NCI-H2107 treated with DMSO at 0.1 percent for 48 hours (cell line): Measurements from ENCODE around the gene MBLAC1.

Source experiments
- DNase-seq: peaks from one replicate; lab custom pipeline; 2025; ENCODE audit not compliant: unreplicated experiment; lab: John Stamatoyannopoulos, UW

MBLAC1 gene

DNA sequence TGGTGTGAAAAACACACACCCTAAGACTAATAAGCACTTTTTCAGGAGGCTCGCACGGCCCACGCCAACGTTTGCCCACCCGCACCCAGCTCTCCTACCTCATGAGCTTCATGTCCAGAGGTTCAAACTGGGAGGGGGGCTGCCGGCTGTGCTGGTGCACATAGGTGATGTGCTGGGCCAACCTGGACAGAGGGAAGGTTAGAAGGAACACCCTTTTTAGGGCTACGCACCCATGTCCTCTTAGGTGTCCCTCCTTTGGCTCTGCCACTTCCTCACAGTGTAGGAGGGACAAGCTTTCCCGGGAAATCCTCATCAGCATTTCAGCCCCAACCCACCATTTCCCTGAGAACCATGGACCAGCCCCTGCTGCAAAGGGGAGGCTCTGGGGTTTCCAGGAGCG is 31.5 kb upstream of the MBLAC1 start:
- DNase-seq, result no peak

DNA sequence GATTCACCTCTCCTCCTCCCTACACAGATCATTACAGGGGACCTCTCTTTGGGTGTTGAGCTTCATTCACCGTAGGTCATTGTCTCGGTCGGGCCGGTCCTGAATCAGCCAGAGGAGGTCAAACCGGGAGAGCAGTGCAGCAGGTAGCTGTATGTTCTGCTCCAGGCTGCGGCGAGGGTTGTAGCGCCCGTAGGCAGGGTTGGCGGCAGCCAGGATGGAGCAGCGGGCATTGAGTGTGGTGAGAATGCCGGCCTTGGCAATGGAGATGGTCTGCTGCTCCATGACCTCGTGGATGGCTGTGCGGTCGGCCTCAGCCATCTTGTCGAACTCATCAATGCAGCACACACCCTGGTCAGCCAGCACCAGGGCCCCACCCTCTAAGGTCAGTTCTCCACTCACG is 31.1 kb upstream of the MBLAC1 start:
- no peak for DNase-seq

DNA sequence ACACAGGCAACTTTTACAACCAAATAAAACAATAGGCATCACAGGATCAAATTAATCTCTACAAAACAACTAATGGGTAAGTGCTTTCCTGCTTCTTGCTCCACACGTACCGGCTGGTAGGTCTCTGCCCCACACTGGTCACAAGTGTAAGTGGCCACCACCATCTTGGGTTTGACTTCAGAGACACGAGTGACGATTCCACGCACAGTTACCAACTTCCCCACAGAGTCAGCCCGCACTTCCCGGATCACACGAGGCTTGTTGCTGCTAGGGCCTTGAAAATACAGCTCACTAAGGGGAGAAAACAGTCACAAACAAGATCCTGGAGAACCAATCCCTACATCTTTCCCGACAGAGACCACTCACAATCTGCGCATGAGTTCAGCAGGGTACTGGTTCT is 27.9 kb upstream of the MBLAC1 start:
- no peak for DNase-seq

DNA sequence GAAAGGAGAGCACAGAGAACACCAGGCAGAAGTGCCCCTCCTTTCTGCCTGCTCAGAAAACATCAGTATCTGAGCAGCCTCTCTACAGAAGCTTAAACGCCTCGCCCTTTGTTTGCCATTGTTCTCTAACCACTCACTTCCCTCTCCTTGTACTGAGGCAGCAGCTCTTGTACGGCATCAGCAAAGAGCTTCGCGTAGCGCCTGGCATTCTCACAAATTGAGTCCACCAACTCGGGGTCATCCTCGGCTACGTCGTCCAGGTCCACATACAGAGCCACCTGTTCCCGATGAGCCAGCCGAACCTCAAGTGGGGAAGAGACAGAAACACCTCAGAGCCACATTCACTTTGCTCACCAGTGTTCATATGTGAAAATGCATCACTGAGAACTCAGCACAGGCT is 27.3 kb upstream of the MBLAC1 start:
- DNase-seq, result no peak

DNA sequence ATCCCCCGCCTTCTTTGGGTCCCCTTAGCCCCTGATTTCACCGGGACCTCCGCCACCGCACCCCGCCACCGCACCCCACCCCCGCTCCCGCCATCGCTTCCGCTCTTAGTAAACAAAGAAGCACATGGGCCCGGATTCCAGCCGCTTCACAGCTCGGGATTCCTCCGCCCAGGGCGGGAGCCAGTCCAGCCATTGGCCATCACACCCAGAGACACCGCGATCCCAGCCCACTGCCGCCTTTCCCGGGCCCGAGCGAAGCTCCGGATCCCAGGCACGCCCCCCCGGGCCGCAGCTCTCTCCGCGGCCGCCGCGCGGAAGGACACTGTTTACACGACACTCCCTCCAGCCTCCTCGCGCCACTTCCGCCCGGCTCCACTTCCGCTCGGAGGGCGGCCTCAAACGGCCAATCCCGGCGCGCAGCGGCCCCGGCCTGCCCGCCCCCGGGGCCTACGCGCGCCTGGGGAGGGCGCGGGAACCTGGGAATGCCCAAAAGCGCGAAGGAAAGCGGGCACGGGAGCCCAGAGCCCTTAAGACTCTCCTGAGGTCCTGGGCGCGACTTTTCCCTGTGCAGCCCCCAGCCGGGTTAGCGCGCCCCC is 26.2 kb upstream of the MBLAC1 start:
- DNase-seq, result peak; percentile 78

DNA sequence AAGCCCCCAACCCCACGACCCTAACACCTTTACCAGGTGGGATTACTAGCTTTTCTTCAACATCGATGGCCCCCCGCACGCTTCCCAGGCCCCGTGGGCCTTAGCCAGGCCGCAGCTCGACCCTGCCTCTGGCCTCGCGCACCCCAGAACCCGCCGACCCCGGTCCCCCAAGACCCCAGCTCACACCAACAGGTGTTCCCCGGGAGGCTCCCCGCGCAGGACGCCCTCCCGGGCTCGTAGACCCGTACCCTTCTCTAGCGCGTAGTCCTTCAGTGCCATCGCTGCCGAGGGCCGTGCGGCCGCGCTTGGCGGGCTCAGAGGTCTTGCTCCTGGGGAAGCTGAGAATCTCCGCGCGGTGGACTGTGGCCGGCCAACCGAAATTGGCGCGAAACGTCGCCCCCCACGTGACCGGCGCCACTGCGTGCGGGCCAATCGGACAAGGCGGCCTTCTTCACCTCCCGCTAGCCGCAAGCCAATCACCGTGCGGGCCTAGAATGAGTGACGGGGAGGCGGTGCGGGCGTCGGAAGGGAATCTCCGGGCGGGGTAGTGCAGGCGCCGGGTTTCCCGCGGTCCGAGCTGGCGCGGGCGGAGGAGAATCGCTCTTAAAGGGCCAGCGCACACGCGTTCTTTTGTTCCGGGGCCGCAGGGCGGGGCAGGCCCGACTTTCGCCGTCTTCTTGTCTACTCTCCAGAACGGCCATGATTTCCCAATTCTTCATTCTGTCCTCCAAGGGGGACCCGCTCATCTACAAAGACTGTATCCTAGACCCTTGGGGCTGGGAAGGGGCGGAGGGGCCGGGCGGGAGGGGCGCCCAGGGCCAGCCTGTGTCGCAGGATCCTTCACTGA is 25.5 kb upstream of the MBLAC1 start, which contains the start of the genes AP4M1 and MCM7:
AP4M1 (plus strand) TSS at position 628 of the 847 bp plus-strand sequence; CDS start at position 700, 72 bp downstream.
MCM7 (minus strand) TSS at position 382 of the 847 bp plus-strand sequence; CDS start at position 279, 103 bp downstream.
- peak; percentile 97 for DNase-seq

DNA sequence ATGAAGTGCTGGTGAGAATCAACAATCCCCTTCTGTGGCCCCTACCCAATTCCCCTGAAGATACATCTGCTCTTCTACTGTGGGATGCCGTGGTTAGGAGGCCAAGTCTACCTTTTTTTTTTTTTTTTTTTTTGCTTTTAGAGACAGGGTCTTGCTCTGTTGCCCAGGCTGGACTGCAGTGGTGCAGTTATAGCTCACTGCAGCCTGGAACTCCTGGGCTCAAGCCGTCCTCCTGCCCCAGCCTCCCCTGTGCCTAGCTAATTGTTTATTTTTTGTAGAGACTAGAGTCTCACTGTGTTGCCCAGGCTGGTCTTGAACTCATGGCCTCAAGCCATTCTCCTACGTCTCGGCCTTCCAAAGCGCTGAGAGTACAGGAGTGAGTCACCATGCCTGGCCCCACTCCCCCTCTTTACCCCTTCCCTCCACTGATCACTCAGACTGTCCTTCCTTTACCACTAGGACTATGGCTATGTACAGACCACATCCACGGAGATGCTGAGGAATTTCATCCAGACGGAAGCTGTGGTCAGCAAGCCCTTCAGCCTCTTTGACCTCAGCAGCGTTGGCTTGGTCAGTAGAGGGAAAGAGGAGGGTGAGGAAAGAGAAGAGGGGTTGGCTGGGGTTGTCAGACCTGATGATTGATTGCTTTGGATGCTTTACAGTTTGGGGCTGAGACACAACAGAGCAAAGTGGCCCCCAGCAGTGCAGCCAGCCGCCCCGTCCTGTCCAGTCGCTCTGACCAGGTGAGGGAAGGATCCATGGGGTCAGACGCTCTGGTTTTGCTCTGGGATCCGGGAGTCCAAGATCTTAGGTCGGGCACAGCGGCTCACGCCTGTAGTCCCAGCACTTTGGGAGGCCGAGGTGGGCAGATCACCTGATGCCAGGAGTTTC is 23.6 kb upstream of the MBLAC1 start:
- no peak for DNase-seq

DNA sequence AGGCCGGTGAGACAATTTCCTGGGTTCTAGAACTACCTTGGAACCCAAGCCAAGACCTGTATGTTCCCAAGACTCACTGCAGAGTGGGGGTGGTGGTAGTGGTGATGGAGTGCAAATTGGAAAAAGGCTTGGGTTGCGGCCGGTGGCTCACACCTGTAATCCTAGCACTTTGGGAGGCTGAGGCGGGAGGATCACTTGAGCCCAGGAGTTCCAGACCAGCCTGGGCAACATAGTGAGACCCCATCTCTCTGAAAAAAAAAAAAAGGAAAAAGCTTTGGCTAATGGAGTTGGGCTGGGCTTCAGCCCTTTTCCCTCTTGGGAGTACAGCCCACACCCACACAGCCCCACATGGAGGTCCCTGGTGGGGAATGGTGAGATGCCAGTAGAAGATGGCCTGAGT is 21.2 kb upstream of the MBLAC1 start:
- no peak for DNase-seq

DNA sequence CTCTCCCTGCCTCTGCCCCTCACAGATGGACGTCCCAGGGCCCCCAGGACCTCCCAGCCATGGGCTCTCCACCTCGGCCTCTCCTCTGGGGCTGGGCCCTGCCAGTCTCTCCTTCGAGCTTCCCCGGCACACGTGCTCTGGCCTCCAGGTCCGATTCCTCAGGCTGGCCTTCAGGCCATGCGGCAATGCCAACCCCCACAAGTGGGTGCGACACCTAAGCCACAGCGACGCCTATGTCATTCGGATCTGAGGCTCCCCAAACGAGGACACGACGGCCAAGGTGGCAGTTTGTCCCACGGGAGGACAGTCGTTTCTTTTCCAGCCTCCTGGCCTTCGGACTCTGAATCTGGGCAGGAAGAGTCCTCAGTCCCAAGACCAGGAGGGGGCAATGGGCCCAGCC is 20.1 kb upstream of the MBLAC1 start:
- DNase-seq, result no peak

DNA sequence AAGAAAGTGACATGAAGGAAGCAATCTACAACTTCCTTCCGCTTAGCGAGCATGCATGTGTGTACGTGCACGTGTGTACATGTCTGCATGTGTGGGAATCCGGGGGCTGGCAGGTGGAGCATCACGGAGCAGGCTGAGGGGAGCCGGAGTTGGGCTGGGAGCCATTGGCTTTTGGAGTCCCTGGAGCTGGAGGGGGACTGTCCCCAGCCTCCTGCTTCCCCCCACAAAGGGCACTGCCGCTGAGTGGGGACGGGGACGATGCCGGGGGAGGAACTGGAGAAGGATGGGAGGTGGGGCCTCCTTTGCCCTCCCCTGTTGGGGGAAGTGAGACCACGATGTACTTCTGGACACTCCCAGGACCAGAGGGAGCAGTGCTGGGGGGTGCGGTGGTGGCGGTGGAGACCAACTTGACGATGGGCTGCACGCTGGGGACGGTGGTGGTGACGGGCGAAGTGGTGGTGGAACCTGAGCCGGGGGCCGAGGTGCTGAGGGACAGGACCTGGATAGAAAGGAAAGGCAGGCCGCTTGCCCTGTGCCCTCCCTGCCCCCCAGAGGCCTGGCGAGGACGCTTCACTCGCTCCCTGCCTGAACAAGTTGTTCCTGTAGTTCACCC is 19.5 kb upstream of the MBLAC1 start:
- DNase-seq, result no peak

DNA sequence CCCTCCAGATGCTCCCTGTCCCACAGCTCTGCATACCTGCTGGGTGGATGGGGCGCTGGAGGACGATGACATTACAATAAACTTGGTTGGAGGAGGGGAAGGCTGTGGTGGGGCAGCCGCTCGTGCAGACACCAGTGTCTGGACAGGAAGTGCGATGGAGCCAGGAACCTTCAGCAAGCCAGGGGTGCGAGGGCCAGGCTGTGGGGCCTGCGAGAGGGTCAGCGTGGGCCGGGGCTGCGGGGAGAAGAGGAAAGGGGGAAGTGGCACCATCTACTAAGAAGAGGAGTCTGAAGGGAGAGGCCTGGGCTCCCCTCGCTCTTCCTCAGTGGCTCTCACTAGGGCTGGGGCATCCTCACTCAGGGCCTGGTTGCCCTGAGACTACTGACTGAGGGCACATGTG is 18.9 kb upstream of the MBLAC1 start:
- no peak for DNase-seq

DNA sequence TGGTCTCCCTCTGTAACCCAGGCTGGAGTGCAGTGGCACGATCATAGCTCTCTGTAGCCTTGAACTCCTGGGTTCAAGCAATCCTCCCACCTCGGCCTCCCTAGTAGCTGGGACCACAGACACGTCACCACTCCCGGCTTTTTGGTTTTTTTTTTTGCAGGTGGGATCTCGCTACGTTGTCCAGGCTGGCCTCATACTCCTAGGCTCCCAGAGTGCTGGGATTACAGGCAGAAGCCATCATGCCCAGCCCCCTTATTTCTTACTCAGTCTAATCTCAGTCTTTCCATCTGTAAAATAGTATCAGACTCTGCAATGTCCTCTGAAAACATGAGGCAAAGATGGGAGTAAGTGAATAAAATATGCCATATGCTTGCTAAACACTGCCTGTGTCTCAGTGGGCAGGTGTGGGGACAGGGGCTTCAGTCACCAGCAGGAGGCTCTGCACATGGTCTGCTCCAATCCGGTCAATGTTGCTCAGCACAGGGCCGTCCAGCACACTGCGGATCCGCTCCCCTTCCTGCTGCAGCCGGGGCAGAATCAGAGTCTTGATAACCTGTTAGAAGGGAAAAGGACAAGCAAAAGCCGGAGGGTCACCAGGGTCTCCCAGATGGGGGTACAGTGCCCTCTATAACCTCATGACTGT is 17.1 kb upstream of the MBLAC1 start:
- DNase-seq, result no peak

DNA sequence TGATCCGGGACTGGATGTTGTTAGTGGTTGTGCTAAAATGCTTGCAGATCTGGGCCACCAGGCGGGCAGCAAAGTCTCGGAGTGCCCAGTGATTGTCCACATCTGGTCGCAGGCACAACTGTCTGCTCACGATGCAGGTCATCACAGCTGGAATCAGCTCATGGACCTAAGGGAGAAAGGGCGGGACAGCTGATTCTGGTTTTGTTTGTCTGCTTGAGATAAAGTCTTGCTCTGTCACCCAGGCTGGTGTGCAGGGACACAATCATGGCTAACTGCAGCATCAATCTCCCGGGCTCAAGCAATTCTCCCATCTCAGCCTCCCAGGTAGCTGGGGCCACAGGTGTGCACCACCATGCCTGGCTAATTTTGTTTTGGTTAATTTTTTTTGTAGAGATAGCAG is 15.6 kb upstream of the MBLAC1 start:
- no peak for DNase-seq

DNA sequence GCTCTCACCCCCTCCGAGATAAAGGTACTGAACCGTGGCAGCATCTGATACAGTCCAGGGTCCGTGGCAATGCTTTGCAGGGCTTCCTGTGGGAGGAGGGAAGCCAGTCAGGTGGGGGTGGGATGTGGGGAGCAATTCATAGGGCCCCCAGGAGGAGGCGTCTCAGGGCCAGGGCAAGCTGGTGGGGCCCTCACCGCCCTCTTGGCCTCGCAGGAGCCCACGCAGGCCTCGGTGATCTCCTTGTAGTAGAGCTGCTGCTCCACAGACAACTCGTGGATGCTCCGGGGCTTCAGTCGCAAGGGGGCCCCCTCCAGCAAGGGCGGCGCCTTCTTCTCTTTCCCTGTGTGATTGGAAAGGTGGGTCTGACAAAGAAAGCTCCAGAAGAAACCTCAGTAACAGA is 14.9 kb upstream of the MBLAC1 start:
- no peak for DNase-seq

DNA sequence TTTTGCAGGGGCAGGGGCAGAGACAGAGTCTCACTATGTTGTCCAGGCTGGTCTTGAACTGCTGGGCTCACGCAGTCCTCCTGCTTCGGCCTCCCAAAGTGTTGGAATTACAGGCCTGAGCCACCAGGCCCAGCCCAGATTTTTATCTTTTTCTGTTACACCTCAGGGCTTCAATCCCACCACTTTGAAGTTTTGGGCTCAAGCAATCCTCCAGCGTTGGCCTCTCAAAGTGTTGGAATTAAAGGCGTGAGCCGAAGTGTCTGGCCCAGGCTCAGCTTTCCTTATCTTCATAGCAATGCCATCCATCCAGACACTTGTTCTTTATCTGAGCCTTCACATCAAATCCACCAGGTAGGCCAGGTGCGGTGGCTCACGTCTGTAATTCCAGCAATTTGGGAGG is 11.7 kb upstream of the MBLAC1 start:
- no peak for DNase-seq

DNA sequence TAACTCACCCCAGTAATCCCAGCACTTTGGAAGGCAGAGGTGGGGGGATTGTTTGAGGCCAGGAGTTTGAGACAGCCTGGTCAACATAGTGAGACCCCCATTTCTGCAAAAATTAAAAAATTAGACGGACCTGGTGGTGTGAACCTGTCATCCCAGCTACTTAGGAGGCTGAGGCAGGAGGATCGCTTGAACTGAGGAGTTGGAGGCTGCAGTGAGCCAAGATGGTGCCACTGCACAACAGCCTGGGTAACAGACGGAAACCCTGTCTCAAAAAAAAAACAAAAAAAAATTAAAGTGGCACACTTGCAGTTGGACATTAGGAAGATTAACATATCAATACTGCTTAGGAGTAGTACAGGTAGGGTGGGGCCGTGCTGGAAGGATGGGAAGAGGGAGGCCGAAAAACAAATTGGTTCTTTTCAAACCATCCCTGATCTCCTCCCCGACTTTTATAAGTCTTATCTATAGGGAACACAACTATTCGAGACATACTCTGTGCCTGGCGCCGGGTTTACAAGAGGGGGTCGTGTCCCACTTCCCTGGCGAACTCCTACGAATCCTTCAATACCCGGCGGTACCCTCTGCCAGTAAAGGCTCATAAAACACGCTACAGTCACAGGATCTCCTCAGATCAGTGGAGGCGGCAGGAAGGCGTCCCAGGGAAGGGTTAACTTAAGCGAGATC is 8.2 kb upstream of the MBLAC1 start:
- no peak for DNase-seq

DNA sequence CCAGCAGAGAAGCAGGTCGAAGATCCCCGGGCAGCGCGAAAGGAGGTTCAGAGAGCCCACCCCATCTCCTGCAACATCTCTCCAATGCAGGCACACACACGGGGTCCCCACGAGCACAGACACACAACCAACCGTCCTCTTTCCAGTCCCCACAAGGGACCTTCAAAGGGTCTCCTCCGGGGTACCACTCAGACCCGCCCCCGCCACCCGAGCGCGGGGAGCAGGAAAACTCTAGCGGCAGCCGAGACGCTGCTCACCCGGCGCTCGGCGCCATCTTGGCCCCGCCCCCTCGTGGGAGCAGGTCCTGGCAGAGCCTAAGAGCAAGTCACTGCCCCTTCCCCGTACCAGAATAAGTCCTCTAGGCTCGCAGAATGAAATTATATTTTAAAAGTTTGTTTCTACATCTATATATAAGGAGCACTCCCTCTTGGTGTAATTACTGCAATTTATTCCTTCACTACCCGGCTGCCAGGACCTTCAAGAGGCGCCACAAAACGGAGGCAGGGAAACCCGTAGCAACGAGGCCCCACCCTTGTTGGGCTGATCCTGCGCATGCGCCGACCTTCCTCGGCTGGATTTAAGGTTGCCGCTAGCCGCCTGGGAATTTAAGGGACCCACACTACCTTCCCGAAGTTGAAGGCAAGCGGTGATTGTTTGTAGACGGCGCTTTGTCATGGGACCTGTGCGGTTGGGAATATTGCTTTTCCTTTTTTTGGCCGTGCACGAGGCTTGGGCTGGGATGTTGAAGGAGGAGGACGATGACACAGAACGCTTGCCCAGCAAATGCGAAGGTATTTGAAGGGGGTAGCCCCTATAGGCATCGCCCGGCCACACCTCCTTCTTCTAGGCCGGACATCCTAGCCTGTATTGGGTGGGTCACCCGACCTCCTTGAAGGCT is 7.4 kb upstream of the MBLAC1 start, which contains the start of the genes CNPY4 and TAF6:
CNPY4 (plus strand) TSS at position 563 of the 898 bp plus-strand sequence; CDS start at position 674, 111 bp downstream.
TAF6 (minus strand) TSS at position 287 of the 898 bp plus-strand sequence. CDS start 5,149 bp downstream, outside the sequence.
- DNase-seq, result peak; percentile 97

DNA sequence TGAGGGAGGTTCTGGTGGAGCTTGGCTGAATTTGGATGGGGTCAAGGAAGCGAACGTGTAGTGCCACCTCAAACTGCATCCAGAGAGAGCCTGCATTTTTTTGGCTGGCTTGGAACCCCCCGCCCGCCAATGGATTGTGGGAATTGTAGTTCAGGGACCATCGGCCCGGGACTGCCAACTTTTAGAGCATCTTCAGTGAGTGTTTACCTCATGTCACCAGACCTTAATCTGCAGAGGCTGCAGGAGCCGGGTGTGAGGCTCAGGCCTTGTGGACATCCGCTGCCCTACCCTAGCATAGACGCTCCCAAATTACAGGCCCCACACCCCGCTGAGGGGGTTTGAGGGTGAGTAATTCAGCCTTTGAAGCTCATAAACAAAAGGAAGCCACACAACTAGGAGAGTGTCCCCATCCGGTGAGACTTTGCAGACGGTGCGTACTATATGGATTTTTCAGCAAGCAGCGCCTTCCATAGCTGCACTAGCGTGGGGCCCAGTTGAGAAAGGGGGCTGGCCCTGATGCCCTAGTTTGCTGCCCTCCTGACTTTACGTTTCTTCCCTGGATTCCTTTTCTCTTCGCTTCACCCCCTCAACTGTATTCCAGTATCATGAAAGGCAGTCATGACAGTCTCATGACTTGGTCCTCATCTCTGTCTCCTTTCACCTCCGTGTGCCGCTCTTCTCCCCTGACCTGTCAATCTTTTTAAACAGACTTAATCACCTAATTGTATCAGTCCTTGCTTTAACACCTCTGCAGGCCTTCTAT is 6.6 kb upstream of the MBLAC1 start:
- DNase-seq, result peak; percentile 40
